ENCODE results near the gene PRCD. TPM values are rescaled to one million over a fixed set of nuclear protein-coding genes. Genes with fewer than 3 reads are reported as not detected.

The PRCD gene
- total and polyA plus RNA-seq, 5 donors, result 6.1 to 11.6 (median 10.2) TPM

GRCh38 chr17:76542984-76543383 lies 3.1 kb downstream of the PRCD start:
- Histone ChIP-seq H3K27me3 (ENCODE audit: control insufficient read depth, insufficient read depth) (no peaks in the 10 kb centered on the region), H3K27ac (ENCODE audit: low read length) (peak overlapping the region; percentile 86)
- WGBS, result 64% methylated on average over 8 of the region's 8 CpGs

GRCh38 chr17:76543482-76543825 lies 3.6 kb downstream of the PRCD start:
- Histone ChIP-seq H3K27ac (ENCODE audit: low read length) (peak overlapping the region; percentile 86), H3K9me3 (ENCODE audit: control insufficient read depth, low read length) (no peaks in the 10 kb centered on the region), H3K4me3 (ENCODE audit: low read length) (no peak overlapping the region), H3K4me1 (ENCODE audit: control insufficient read depth, insufficient read depth, low read length) (peaks cover 31% of the 10 kb centered on the region), H3K27me3 (ENCODE audit: control insufficient read depth, insufficient read depth) (no peaks in the 10 kb centered on the region)
- intact Hi-C loops (cut with DNase I), result no loop called here
- ATAC-seq, result no peak
- WGBS, result 42% methylated on average over 6 of the region's 6 CpGs
- DNase-seq, result no peak

More at GRCh38 chr17:76542984-76543383, 3.1 kb downstream of the PRCD start:
- Histone ChIP-seq H3K4me1 (ENCODE audit: control insufficient read depth, insufficient read depth, low read length) (peaks cover 31% of the 10 kb centered on the region), H3K4me3 (ENCODE audit: low read length) (no peak overlapping the region), H3K9me3 (ENCODE audit: control insufficient read depth, low read length) (no peaks in the 10 kb centered on the region)
- DNase-seq, result no peak
- ATAC-seq, result no peak
- intact Hi-C loops (cut with DNase I), result no loop called here

GRCh38 chr17:76543826-76544545 lies 4.1 kb downstream of the PRCD start:
- Histone ChIP-seq H3K4me3 (ENCODE audit: low read length) (no peak overlapping the region), H3K27me3 (ENCODE audit: control insufficient read depth, insufficient read depth) (no peaks in the 10 kb centered on the region), H3K4me1 (ENCODE audit: control insufficient read depth, insufficient read depth, low read length) (peaks cover 31% of the 10 kb centered on the region), H3K9me3 (ENCODE audit: control insufficient read depth, low read length) (no peaks in the 10 kb centered on the region), H3K27ac (ENCODE audit: low read length) (peak overlapping the region; percentile 86)
- ATAC-seq (peak in 1 of 2 donors; percentile 5), DNase-seq (peak in 1 of 3 donors; percentile 70)
- WGBS, result 12% methylated on average over 22 of the region's 22 CpGs
- intact Hi-C loops (cut with DNase I), result no loop called here

GRCh38 chr17:76544546-76545365 lies 4.9 kb downstream of the PRCD start:
- DNase-seq, result peak; percentile 64 to 88 (median 88)
- Histone ChIP-seq H3K4me1 (ENCODE audit: control insufficient read depth, insufficient read depth, low read length) (peaks cover 31% of the 10 kb centered on the region), H3K27me3 (ENCODE audit: control insufficient read depth, insufficient read depth) (no peaks in the 10 kb centered on the region), H3K27ac (ENCODE audit: low read length) (peak overlapping the region; percentile 86), H3K9me3 (ENCODE audit: control insufficient read depth, low read length) (no peaks in the 10 kb centered on the region), H3K4me3 (ENCODE audit: low read length) (no peak overlapping the region)
- 26% methylated on average over 24 of the region's 24 CpGs for WGBS
- intact Hi-C loops (cut with DNase I), result no loop called here
- ATAC-seq, result peak; percentile 44 to 49

- Histone ChIP-seq H3K9me3 (ENCODE audit: control insufficient read depth, low read length) (no peaks in the 10 kb centered on the region), H3K27me3 (ENCODE audit: control insufficient read depth, insufficient read depth) (no peaks in the 10 kb centered on the region), H3K27ac (ENCODE audit: low read length) (no peak overlapping the region), H3K4me3 (ENCODE audit: low read length) (no peak overlapping the region), H3K4me1 (ENCODE audit: control insufficient read depth, insufficient read depth, low read length) (peaks cover 32% of the 10 kb centered on the region)
- DNase-seq (peak in 1 of 3 donors; percentile 54), ATAC-seq (no peak)
- 71% methylated on average over 13 of the region's 13 CpGs for WGBS
- intact Hi-C loops (cut with DNase I), result loop anchor here in 1 of 4 donors (2.0 kb wide), 1 partner anchor 23 kb away; no protein-coding TSS in a partner anchor
These were observed 6.2 kb downstream of the PRCD start for GRCh38 chr17:76545918-76546555.

GRCh38 chr17:76546556-76547182 lies 6.8 kb downstream of the PRCD start:
- no peaks in the 10 kb centered on the region for H3K9me3 ChIP-seq (ENCODE audit: control insufficient read depth, low read length)

GRCh38 chr17:76547183-76547641 lies 7.4 kb downstream of the PRCD start:
- H3K27ac ChIP-seq (ENCODE audit: low read length), result peak overlapping the region; percentile 2
- ATAC-seq (peak; percentile 59 to 73), DNase-seq (peak in 2 of 3 donors; percentile 79 to 85)
- H3K4me3 ChIP-seq (ENCODE audit: low read length), result no peak overlapping the region
- H3K4me1 ChIP-seq (ENCODE audit: control insufficient read depth, insufficient read depth, low read length), result peaks cover 32% of the 10 kb centered on the region
- intact Hi-C loops (cut with DNase I), result loop anchor here in 1 of 4 donors (2.0 kb wide), 1 partner anchor 24 kb away; no protein-coding TSS in a partner anchor
- H3K27me3 ChIP-seq (ENCODE audit: control insufficient read depth, insufficient read depth), result no peaks in the 10 kb centered on the region
- 27% methylated on average over 3 of the region's 3 CpGs for WGBS
- no peaks in the 10 kb centered on the region for H3K9me3 ChIP-seq (ENCODE audit: control insufficient read depth, low read length)

More at GRCh38 chr17:76546556-76547182, 6.8 kb downstream of the PRCD start:
- Histone ChIP-seq H3K4me3 (ENCODE audit: low read length) (no peak overlapping the region), H3K27ac (ENCODE audit: low read length) (peak overlapping the region; percentile 2), H3K4me1 (ENCODE audit: control insufficient read depth, insufficient read depth, low read length) (peaks cover 32% of the 10 kb centered on the region), H3K27me3 (ENCODE audit: control insufficient read depth, insufficient read depth) (no peaks in the 10 kb centered on the region)
- intact Hi-C loops (cut with DNase I), result loop anchor here in 1 of 4 donors (2.0 kb wide), 1 partner anchor 24 kb away; no protein-coding TSS in a partner anchor
- 58% methylated on average over 11 of the region's 11 CpGs for WGBS
- ATAC-seq (no peak), DNase-seq (peak in 2 of 3 donors; percentile 58 to 66)

GRCh38 chr17:76547642-76548202 lies 7.9 kb downstream of the PRCD start:
- no peak for ATAC-seq
- intact Hi-C loops (cut with DNase I), result loop anchor here in 1 of 4 donors (2.0 kb wide), 1 partner anchor 25 kb away; no protein-coding TSS in a partner anchor
- no peaks in the 10 kb centered on the region for H3K9me3 ChIP-seq (ENCODE audit: control insufficient read depth, low read length)
- no peaks in the 10 kb centered on the region for H3K27me3 ChIP-seq (ENCODE audit: control insufficient read depth, insufficient read depth)
- DNase-seq, result no peak
- 84% methylated on average over 2 of the region's 2 CpGs for WGBS
- peaks cover 32% of the 10 kb centered on the region for H3K4me1 ChIP-seq (ENCODE audit: control insufficient read depth, insufficient read depth, low read length)
- H3K4me3 ChIP-seq (ENCODE audit: low read length), result no peak overlapping the region
- H3K27ac ChIP-seq (ENCODE audit: low read length), result no peak overlapping the region

GRCh38 chr17:76548378-76549214 lies 8.8 kb downstream of the PRCD start:
- ATAC-seq, result no peak

More at GRCh38 chr17:76548378-76549214, 8.8 kb downstream of the PRCD start:
- WGBS, result 64% methylated on average over 9 of the region's 9 CpGs
- DNase-seq, result peak in 1 of 3 donors; percentile 30
- Histone ChIP-seq H3K27ac (ENCODE audit: low read length) (peak overlapping the region; percentile 50), H3K27me3 (ENCODE audit: control insufficient read depth, insufficient read depth) (no peaks in the 10 kb centered on the region), H3K4me1 (ENCODE audit: control insufficient read depth, insufficient read depth, low read length) (peaks cover 30% of the 10 kb centered on the region), H3K9me3 (ENCODE audit: control insufficient read depth, low read length) (no peaks in the 10 kb centered on the region), H3K4me3 (ENCODE audit: low read length) (no peak overlapping the region)
- intact Hi-C loops (cut with DNase I), result no loop called here
